Hematopoietic multipotent progenitor cell treated with erythropoietin and hydrocortisone succinate and interleukin-3 and kit ligand, for 6 days (in vitro differentiated cells): ENCODE results near the gene CLDN5.
"Not testable (repeated sequence)": the region's sequence is repeated elsewhere in the genome, so short reads cannot be mapped to it uniquely, and the experiment has no call there.

Source experiments
- DNase-seq: peaks from one replicate; pipeline ENCODE4 v3.0.0-alpha.2; 2015

CLDN5 gene

DNA sequence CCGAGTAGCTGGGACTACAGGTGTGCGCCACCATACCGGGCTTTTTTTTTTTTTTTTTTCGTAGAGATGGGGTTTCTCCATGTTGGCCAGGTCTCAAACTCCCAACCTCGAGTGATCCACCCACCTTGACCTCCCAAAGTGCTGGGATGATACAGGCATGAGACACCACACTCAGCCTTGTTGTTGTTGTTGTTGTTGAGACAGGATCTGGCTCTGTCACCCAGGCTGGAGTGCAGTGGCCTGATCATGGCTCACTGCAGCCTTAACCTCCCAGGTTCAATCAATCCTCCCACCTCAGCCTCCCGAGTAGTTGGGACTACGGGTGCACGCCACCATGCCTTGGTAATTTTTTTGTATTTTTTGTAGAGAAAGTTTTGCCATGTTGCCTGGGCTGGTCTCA lies 23.4 kb upstream of the CLDN5 start:
- DNase-seq: no peak

- no peak for DNase-seq
Observed at GRCh38 chr22:19546680-19547079, 22.5 kb upstream of the CLDN5 start.

DNA sequence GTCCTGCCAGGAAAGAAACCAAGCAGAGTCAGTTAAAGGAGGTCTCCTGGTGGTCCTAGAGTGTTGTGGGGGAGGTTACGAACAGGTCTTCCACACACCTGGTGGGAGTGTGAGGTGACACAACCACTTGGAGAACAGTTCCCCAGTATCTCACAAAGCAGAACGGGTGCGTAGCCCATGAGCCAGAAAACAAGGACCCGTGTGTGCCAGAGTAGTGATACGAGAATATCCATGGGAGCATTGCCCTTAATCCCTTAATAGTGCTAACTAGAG lies 21.7 kb upstream of the CLDN5 start:
- DNase-seq: no peak

DNA sequence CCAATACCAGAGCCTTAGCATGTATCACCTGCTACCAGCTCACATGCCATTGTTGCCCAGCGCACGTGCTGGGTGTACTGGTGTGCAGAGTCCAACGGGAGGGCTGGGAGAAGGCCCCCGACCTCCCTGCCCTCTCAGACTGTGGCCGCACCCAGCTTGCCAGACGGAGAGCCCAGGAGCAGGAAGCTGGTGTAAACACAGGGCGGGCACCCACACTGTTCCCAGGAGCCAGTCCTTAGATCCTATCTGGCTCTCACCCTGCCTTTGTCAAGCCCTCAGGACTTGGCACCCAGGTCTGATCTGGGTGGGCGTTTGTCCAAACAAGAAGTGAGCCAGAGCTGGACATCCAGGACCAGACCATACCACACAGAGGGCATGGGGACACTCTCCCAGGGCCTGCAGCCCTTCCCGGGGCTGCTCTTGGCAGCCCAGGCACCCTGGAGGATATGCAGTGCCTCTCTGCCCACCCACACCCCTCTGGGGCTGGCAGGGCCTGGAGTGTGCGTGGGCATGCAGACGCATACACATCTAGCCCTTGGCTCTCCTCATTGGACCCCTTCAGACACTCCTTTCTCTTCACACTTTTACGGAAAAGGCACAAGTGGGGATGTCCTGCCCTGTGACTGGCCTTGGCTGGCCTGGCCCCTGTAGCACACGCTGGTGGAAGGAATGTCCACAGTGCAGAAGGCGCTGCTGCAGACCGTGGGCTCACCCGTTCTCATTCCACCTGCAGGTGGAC lies 19.9 kb upstream of the CLDN5 start:
- no peak for DNase-seq

GRCh38 chr22:19540394-19540793 lies 16.2 kb upstream of the CLDN5 start:
- DNase-seq: no peak

DNA sequence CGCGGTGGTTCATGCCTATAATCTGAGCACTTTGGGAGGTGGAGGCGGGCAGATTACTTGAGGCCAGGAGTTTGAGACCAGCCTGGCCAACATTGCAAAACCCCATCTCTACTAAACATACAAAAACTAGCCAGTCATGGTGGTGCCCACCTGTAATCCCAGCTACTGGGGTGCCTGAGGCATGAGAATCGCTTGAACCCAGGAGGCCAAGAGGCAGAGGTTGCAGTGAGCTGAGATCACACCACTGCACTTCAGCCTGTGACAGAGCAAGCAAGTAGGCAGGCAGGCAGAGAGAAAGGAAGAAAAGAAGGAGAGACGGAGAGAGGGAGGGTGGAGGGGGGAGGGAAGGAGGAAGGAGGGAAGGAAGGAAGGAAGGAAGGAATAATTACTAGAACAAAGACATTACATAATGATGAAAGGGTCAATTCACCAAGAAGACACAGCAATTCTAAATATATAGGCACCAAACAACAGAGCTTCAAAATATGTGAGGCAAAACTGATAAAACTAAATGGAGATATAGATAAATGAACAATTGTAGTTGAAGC lies 13.8 kb upstream of the CLDN5 start:
- DNase-seq: no peak

GRCh38 chr22:19536564-19536963 lies 12.4 kb upstream of the CLDN5 start:
- DNase-seq: no peak

DNA sequence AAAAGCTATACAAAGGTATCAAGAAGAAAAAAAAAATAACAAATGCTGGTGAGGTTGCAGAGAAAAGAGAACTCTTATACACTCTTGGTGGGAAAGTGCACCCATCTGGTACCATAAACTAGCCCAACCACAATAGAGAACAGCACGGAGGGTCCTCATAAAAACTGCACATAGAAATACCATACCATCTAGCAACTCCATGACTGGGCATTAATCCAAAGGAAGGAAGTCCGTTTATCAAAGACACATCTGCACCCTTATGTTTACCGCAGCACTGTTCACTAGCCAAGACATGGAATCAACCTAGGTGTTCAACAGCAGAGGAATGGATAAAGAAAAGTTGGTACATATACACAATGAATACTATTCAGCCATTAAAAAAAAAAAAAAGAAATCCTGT lies 10.8 kb upstream of the CLDN5 start:
- peak; percentile 41 for DNase-seq

DNA sequence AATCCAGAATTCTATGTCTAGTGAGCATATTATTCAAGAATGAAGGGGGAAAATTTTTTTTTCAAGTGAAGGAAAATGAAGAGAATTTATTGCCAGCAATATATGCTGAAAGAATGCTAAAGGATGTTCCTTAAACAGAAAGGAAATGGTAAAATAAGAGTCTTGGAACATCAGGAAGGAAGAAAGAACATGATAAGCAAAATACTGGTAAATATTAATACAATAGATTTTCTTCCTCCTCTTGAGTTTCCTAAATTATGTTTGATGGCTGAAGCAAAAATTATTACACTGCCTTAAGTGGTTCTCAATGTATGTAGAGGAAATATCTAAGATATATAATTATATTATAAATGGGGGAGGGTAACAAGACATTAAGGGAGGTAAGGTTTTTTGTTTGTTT lies 9.6 kb upstream of the CLDN5 start:
- DNase-seq: no peak

DNA sequence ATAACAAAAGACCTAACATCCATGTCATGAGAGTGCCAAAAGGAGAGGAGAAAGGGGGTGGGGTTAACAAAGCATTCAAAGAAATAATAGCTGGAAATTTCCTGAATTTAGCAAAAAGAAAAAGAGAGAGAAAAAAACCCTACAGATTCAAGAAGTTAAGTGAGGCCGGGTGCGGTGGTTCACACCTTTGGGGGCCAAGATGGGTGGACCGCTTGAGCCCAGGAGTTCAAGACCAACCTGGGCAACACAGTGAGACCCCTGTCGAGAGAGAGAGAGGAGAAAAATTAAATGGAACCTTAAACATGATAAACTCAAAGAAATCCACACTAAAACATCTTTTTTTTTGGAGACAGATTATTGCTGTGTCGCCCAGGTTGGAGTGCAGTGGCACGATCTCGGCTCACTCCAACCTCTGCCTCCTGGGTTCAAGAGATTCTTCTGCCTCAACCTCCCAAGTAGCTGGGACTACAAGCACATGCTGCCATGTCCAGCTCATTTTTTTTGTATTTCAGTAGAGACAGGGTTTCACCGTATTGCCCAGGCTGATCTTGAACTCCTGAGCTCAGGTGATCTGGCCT lies 8.9 kb upstream of the CLDN5 start:
- no peak for DNase-seq

- not testable (repeated sequence) for DNase-seq
Observed at GRCh38 chr22:19531327-19531726, 7.1 kb upstream of the CLDN5 start.

DNA sequence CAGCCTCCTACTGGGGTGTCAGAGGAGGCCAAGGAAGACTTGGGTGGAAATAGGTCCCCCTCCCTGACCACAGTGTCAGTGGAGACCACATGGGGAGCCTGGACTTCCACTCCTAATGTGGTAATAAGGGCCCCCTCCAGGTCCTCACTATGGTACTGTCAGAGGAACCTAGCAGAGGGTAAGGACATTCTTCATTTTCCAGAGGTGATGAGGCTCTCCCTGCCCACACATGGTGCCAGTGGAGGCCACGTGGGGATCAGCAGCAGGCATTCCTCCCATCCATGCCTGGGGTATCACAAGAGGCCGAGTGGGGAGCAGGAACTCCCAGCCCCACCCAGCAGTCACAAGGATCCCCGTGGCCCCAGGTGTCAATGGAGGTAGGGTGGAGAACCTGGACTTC lies 6.5 kb upstream of the CLDN5 start:
- DNase-seq: no peak

GRCh38 chr22:19529811-19530210 lies 5.6 kb upstream of the CLDN5 start:
- DNase-seq: no peak

DNA sequence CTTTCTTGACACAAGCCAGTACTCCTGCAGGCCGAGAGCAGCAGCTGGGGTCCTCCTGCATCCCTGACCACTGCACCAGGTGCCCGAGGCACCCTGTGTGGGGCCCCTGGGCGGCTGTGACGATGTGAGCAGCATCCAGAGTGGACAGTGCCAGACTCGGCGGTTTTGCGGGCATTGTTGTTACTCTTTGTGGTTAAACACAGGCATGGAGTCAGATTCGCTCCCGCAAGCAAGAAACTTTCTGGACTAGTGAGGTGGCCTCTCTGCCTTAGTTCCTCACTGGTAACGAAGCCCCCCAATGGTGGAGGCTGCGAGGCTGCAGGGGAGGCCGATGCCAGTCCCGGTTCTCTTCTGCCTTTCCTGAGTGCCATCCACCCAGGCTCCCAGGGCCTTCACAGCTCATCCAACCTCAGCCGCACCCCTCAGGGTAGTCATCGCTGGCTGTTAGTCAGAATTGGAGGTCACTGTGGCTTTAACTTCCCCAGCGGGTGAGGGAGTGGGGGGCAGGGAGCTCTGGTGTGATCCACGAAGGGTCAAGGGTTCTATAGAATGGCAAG lies 3.7 kb upstream of the CLDN5 start:
- DNase-seq: no peak

GRCh38 chr22:19527321-19527721 lies 3.1 kb upstream of the CLDN5 start:
- DNase-seq: no peak

DNA sequence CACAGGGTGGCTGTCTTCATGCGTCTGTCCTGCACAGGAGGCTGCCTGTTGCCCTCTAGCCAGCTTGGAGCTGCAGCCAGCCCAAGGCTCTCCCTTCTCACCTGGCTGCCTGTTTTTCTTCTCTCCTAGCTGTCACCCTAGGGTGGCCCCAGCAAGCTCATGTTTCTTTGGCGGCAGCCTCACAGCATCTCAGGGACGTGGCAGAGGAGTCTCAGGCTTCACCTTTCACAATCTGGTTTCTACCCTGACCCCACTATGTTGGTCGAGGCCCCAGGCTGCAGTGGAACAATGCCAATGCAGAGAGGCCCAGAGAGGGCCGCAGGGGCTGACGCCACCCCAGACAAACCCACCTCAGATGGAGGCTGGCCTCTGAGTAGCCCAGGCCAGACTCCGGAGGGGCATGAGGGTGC lies 2.5 kb upstream of the CLDN5 start:
- DNase-seq: no peak

DNA sequence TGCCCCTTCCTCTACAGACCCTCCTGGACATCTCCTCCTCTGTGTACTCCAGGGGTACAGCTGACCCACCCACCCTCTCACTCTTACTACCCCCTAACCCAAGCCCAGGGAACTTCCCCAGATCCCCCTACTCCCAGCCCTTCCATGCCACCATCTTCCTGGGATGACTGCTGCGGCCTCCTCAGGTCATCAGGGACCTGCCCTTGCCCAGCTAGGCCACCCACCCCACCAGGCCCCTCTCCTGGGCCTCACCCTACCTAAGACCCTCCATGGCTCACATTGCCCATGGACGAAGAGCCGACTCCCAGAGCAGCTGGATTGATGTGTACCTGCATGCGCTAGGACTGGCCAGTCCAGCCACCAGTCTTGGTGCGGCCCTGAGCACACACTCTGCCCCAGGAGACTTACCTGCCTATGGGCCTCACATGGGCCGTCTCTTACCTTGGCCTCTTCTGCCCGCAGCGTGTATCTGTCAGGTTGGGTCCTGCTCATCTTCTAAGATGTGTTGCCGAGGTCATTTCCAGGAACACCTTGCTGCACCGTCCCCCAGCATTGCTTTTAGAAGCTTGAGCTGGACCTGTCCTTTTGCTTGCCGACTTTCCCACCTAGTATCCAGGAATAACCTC lies 2.0 kb upstream of the CLDN5 start:
- no peak for DNase-seq

DNA sequence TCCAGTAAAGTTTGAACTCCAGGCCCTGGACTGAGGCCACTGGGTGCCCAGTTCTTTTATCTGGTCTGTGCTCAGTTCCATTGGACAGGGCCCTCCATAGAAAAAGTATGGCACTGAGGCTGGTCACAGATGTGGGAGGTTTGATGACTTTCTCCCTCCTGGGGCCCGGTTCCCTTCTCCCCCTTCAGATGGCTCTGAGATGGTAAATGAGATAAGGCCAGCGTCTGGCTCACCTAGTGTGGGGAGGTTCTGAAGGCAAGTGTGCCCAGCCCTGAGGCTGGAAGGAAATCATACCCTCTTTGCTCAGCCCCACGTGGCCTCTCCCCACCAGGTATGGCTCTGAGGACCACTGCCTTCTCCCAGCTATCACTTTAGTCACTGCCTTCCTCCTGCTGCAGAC lies 1.5 kb upstream of the CLDN5 start:
- no peak for DNase-seq

GRCh38 chr22:19525116-19525660 lies 978 bp upstream of the CLDN5 start:
- DNase-seq: no peak

GRCh38 chr22:19523240-19524169 lies 705 bp downstream of the CLDN5 start:
- DNase-seq: peak; percentile 49

- no peak for DNase-seq
Observed at GRCh38 chr22:19522881-19523239, 1.4 kb downstream of the CLDN5 start.

DNA sequence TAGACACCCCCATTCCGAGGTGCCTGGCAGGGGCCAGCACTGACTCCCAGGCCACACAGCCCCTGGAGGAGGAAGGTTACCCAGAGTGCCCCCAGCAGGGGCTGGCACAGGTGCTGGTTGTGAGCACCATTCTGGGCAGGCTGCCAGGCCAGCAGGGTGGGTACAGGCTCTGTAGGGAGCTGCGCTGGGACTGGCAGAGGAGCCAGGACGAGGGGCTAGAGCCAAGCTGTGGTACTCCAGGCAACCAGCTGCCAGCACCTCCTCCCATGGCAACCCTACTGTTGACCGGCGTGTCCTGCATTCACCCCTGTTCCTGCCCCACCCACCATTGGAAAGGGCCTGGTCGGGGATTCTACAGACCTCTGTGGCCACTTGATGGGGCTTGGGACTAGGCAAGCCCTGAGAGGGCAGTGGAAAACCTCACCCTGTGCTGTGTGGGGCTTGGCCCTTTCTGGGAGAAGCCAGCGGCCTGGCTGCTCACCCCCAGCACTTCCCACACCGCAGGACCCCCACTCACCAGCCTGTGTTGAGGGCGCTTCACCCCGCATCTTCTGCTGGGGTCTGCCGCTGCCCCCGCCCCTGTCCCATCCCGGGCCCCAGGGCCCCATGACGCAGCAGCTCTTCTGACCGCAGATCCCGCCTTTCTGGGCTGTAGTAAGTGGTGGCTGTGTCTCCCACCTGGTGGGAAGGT lies 1.9 kb downstream of the CLDN5 start:
- DNase-seq: peak; percentile 20
